Measurements from ENCODE around the gene HMGB2.
A peak's percentile ranks its signal among the peaks of the same experiment; 100 is the strongest.

Gene HMGB2

DNA sequence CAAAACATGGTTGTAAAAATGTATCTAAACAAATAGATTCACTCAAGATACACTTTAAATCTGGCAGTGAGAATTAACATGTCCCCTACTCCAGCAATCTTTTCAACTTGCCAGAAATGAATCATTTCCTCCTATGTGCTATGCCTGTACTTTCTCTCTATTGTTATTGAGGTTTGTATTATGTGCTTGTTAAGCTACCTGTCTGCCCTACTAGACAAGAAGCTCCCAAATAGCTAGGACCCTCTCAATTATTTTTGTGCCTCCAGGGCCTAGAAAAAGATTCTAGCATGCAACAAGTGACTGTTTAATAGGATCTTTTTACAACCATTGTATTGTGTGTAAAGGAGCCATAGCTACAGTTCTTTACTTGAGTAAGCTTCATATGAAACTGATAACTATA lies 33.1 kb upstream of the HMGB2 start:
- H2AFZ ChIP-seq (ENCODE audit: low read length, unreplicated experiment) = no peak overlapping the region
- H3K27ac ChIP-seq (ENCODE audit: low read depth, low read length) = peak overlapping the region; percentile 41

DNA sequence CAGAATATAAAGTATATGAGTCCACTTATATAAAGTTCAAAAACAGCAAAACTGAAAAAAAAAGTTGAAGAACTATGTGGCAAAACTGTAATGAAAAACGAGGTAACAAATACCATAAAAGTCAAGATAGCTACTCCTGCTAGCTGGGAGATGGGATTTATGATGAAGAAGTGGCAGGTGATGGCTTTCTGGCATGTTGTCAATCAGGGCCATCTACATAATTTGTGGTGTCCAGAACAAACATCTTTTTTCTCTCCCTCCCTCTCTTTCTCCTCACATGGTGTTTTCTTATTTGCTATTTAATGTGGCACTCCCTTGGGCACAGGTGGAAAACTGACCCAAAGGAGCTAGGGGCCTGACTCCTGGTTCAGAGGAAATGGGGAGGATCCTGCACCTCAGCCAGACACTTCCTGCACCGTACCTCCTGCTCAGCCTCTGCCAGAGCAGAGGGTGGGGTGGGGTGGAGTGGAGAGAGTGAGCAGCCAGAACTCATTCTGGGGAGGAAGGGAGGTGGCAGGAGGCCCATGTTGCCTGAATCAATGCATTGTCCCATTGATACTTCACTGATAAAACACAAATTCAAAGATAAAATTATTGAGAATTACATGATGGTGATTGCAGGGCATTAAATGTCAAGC lies 31.3 kb upstream of the HMGB2 start:
- peaks cover 13% of the 10 kb centered on the region for H3K79me2 ChIP-seq (ENCODE audit: control insufficient read depth, insufficient read depth, low read length, unreplicated experiment)

More for the DNA sequence above, 33.1 kb upstream of the HMGB2 start:
- Histone ChIP-seq H3K27me3 (ENCODE audit: insufficient read depth, low read length) (no peaks in the 10 kb centered on the region), H3K4me3 (ENCODE audit: low read depth, low read length) (peak overlapping the region; percentile 65), H3K79me2 (ENCODE audit: control insufficient read depth, insufficient read depth, low read length, unreplicated experiment) (peaks cover 25% of the 10 kb centered on the region), H3K36me3 (ENCODE audit: insufficient read depth, low read length) (no peaks in the 10 kb centered on the region), H3K4me1 (ENCODE audit: control insufficient read depth, insufficient read depth, low read length, unreplicated experiment) (peaks cover 14% of the 10 kb centered on the region)

DNA sequence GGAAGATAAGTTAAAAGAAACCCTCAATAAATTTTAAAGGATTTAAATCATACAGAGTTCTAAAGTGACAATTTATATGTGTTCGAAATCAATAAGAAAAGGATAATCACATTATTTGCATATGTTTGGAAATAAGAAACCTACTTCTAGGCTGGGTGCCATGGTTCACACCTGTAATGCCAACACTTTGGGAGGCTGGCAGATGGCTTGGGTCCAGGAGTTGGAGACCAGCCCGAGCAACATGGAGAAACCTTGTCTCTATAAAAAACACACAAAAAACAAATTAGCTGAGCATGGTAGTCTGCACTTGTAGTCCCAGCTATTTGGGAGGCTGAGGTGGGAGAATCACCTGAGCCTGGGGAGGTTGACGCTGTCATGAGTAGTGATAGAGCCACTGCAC lies 28.5 kb upstream of the HMGB2 start:
- no peaks in the 10 kb centered on the region for H3K27me3 ChIP-seq (ENCODE audit: insufficient read depth, low read length)
- peaks cover 14% of the 10 kb centered on the region for H3K4me1 ChIP-seq (ENCODE audit: control insufficient read depth, insufficient read depth, low read length, unreplicated experiment)
- H3K27ac ChIP-seq (ENCODE audit: low read depth, low read length) = no peak overlapping the region
- peaks cover 8% of the 10 kb centered on the region for H3K79me2 ChIP-seq (ENCODE audit: control insufficient read depth, insufficient read depth, low read length, unreplicated experiment)
- no peak overlapping the region for H3K4me3 ChIP-seq (ENCODE audit: low read depth, low read length)
- no peak overlapping the region for H2AFZ ChIP-seq (ENCODE audit: low read length, unreplicated experiment)
- no peaks in the 10 kb centered on the region for H3K36me3 ChIP-seq (ENCODE audit: insufficient read depth, low read length)

More for the DNA sequence above, 31.3 kb upstream of the HMGB2 start:
- Histone ChIP-seq H3K36me3 (ENCODE audit: insufficient read depth, low read length) (no peaks in the 10 kb centered on the region), H3K4me1 (ENCODE audit: control insufficient read depth, insufficient read depth, low read length, unreplicated experiment) (peaks cover 14% of the 10 kb centered on the region), H2AFZ (ENCODE audit: low read length, unreplicated experiment) (no peak overlapping the region), H3K27ac (ENCODE audit: low read depth, low read length) (no peak overlapping the region), H3K4me3 (ENCODE audit: low read depth, low read length) (no peak overlapping the region), H3K27me3 (ENCODE audit: insufficient read depth, low read length) (no peaks in the 10 kb centered on the region)

DNA sequence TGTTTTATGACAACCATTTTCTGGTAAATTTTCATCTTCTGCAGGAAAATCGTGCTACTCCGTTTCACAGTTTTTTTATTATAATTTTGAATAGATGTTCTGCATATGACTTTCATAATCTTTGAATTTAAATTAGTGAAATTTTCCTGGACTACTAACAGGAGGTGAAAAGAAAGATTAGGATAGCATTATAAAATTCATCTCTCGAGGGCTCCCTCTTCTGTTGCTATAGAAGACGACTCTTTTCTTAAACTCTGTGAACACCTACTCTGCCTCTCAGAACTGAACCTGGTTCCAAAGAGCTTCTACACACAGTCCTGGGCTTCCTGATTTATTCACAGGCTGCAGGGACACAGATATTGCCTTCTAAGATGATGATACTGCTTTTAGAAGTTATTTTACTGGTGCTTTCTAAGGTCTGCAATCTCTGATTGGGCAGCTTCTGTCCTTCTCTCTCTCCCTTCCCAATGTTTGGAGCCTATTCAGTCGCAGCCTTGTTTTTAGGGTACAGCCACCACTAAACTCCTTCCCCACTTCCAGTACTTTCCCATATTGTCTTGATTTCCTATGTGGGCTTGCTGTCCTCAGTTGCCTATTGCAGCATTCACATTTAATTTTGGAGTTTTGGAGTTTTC lies 26.5 kb upstream of the HMGB2 start:
- peaks cover 3% of the 10 kb centered on the region for H3K4me1 ChIP-seq (ENCODE audit: control insufficient read depth, insufficient read depth, low read length, unreplicated experiment)
- H3K27ac ChIP-seq (ENCODE audit: low read depth, low read length) = no peak overlapping the region
- no peaks in the 10 kb centered on the region for H3K27me3 ChIP-seq (ENCODE audit: insufficient read depth, low read length)
- H3K4me3 ChIP-seq (ENCODE audit: low read depth, low read length) = no peak overlapping the region
- no peaks in the 10 kb centered on the region for H3K36me3 ChIP-seq (ENCODE audit: insufficient read depth, low read length)
- peaks cover 4% of the 10 kb centered on the region for H3K79me2 ChIP-seq (ENCODE audit: control insufficient read depth, insufficient read depth, low read length, unreplicated experiment)
- no peak overlapping the region for H2AFZ ChIP-seq (ENCODE audit: low read length, unreplicated experiment)

DNA sequence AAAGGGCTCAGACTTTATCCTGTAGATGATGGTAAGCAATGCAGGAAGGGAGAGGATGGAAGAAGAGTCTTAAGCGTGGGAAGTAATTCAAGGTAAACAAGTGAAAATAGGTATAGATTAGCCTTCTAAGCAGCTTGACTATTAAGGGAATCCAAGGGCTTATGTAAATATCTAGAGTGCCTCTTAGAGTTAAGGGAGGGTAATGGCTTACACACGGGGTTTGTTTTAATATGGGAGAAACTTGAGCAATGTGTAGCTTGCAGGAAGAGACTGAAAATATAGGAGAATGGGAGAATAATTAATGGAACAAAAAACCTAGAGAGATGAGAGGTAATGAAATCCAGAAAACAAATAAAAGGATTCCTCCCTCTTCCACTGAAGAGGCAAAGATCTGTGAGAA lies 23.8 kb upstream of the HMGB2 start:
- Histone ChIP-seq H3K27me3 (ENCODE audit: insufficient read depth, low read length) (no peaks in the 10 kb centered on the region), H3K4me3 (ENCODE audit: low read depth, low read length) (no peak overlapping the region), H3K4me1 (ENCODE audit: control insufficient read depth, insufficient read depth, low read length, unreplicated experiment) (no peaks in the 10 kb centered on the region), H3K27ac (ENCODE audit: low read depth, low read length) (no peak overlapping the region), H3K79me2 (ENCODE audit: control insufficient read depth, insufficient read depth, low read length, unreplicated experiment) (no peaks in the 10 kb centered on the region), H2AFZ (ENCODE audit: low read length, unreplicated experiment) (no peak overlapping the region), H3K36me3 (ENCODE audit: insufficient read depth, low read length) (no peaks in the 10 kb centered on the region)

DNA sequence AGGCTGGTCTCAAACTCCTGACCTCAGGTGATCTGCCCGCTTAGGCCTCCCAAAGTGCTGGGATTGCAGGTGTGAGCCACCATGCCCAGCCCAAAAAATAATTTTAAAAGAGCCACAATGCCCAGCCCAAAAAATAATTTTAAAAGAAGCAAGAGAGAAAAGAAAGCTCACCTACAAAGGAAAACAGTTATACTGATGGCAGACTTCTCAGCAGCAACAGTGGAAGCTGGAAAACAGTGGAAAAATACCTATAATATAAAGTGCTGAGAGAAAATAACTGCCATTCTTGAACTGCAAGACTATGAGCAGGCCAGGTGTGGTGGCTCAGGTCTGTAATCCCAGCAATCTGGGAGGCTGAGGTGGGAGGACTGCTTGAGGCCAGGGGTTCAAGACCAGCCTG lies 13.3 kb upstream of the HMGB2 start:
- Histone ChIP-seq H3K36me3 (ENCODE audit: insufficient read depth, low read length) (no peaks in the 10 kb centered on the region), H3K4me1 (ENCODE audit: control insufficient read depth, insufficient read depth, low read length, unreplicated experiment) (peaks cover 17% of the 10 kb centered on the region), H3K4me3 (ENCODE audit: low read depth, low read length) (no peak overlapping the region), H2AFZ (ENCODE audit: low read length, unreplicated experiment) (no peak overlapping the region), H3K27ac (ENCODE audit: low read depth, low read length) (no peak overlapping the region), H3K79me2 (ENCODE audit: control insufficient read depth, insufficient read depth, low read length, unreplicated experiment) (no peaks in the 10 kb centered on the region), H3K27me3 (ENCODE audit: insufficient read depth, low read length) (no peaks in the 10 kb centered on the region)

DNA sequence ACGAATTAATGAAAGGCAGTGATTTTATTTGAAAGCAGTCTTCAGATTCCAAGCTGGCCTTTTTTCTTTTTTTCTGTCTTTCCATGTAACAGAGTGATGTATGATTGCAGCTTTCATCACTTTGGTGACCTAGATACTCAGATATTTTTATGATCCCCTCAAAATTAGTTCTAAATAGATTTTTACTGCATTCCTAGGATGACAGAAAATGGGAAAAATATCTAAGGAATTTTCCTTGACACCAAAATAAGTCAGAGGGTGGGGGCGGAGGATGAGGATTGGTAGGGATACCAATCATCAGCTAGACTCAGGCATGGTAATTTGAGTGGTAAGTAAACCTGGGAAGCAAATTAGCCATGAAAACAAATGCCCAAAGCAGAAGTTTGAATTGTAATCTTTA lies 11.9 kb upstream of the HMGB2 start:
- Histone ChIP-seq H3K79me2 (ENCODE audit: control insufficient read depth, insufficient read depth, low read length, unreplicated experiment) (no peaks in the 10 kb centered on the region), H3K4me3 (ENCODE audit: low read depth, low read length) (peak overlapping the region; percentile 5; the same call in 1 of the 2 replicates), H3K27me3 (ENCODE audit: insufficient read depth, low read length) (no peaks in the 10 kb centered on the region), H2AFZ (ENCODE audit: low read length, unreplicated experiment) (no peak overlapping the region), H3K36me3 (ENCODE audit: insufficient read depth, low read length) (no peaks in the 10 kb centered on the region), H3K4me1 (ENCODE audit: control insufficient read depth, insufficient read depth, low read length, unreplicated experiment) (peaks cover 17% of the 10 kb centered on the region), H3K27ac (ENCODE audit: low read depth, low read length) (no peak overlapping the region)

DNA sequence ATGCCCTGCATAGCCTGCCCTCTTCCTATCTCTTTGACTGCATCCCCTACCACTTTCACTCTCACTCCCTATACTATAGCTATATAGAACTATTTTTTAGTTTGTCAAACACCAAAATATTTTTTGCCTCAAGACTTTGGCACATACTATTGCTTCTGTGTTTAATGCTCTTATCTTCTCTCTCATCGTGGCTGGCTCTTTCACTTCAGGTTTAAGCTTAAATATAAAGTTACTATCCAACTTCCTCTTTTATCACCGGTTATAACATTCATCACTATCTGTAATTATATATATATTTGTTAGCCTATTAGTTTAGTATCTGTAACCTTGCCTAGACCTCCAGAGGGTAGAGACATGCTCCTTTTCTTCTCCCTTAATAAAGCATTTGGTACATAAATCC lies 11.5 kb upstream of the HMGB2 start:
- H2AFZ ChIP-seq (ENCODE audit: low read length, unreplicated experiment) = no peak overlapping the region
- peaks cover 17% of the 10 kb centered on the region for H3K4me1 ChIP-seq (ENCODE audit: control insufficient read depth, insufficient read depth, low read length, unreplicated experiment)
- H3K4me3 ChIP-seq (ENCODE audit: low read depth, low read length) = peak overlapping the region; percentile 4; the same call in 1 of the 2 replicates
- H3K79me2 ChIP-seq (ENCODE audit: control insufficient read depth, insufficient read depth, low read length, unreplicated experiment) = no peaks in the 10 kb centered on the region
- no peaks in the 10 kb centered on the region for H3K36me3 ChIP-seq (ENCODE audit: insufficient read depth, low read length)
- H3K27me3 ChIP-seq (ENCODE audit: insufficient read depth, low read length) = no peaks in the 10 kb centered on the region
- no peak overlapping the region for H3K27ac ChIP-seq (ENCODE audit: low read depth, low read length)

DNA sequence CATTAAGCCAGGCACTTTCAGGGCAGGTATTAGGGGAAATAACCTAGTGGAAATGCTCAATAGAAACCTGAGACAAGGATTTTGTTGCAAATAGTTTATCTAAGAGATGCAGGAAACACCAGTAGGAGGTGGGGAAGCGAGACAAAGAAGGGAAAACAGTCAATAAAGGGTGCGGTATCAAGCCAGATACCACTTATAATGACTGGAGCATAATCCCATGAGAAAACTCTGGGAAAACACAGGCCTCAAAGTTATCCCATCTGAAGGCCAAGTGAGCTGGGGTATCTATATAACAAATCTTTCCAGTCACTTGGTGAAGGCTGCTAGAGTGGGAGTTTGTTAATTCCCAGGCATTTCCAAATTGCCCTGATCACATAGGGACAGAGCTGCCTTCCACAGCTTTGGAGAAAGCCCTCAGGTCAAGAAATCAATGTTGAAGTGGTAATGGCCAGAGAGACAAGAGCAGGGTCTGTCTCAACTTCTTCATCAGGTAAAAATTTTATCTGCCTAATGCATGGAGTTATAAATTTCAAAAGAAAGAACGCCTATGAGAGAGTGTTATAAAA lies 9.8 kb upstream of the HMGB2 start:
- peaks cover 17% of the 10 kb centered on the region for H3K4me1 ChIP-seq (ENCODE audit: control insufficient read depth, insufficient read depth, low read length, unreplicated experiment)
- H3K27me3 ChIP-seq (ENCODE audit: insufficient read depth, low read length) = no peaks in the 10 kb centered on the region
- H3K79me2 ChIP-seq (ENCODE audit: control insufficient read depth, insufficient read depth, low read length, unreplicated experiment) = no peaks in the 10 kb centered on the region
- H3K27ac ChIP-seq (ENCODE audit: low read depth, low read length) = no peak overlapping the region
- no peak overlapping the region for H3K4me3 ChIP-seq (ENCODE audit: low read depth, low read length)
- H3K36me3 ChIP-seq (ENCODE audit: insufficient read depth, low read length) = no peaks in the 10 kb centered on the region
- H2AFZ ChIP-seq (ENCODE audit: low read length, unreplicated experiment) = no peak overlapping the region

DNA sequence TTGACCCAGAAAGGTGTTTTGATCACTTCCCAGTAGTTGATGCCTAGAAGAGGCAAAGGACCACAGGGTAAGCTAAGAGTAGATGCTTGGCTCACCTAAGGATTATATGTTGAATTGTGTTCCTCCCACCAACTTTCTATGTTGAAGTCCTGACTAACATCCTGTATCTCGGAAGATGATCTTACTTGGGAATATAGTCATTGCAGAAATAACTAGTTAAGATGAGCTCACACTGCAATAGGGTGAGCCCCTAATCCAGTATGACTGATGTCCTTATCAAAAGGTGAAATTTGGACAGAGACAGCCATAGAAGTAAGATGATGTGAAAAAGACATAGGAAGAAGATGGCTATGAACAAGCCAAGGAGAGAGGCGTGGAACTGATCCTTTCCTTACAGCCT lies 3.3 kb upstream of the HMGB2 start:
- peak overlapping the region; percentile 5 for H2AFZ ChIP-seq (ENCODE audit: low read length, unreplicated experiment)
- no peak overlapping the region for H3K4me3 ChIP-seq (ENCODE audit: low read depth, low read length)
- no peak overlapping the region for H3K27ac ChIP-seq (ENCODE audit: low read depth, low read length)
- H3K4me1 ChIP-seq (ENCODE audit: control insufficient read depth, insufficient read depth, low read length, unreplicated experiment) = peaks cover 18% of the 10 kb centered on the region
- no peaks in the 10 kb centered on the region for H3K27me3 ChIP-seq (ENCODE audit: insufficient read depth, low read length)
- peaks cover 9% of the 10 kb centered on the region for H3K36me3 ChIP-seq (ENCODE audit: insufficient read depth, low read length)
- peaks cover 28% of the 10 kb centered on the region for H3K79me2 ChIP-seq (ENCODE audit: control insufficient read depth, insufficient read depth, low read length, unreplicated experiment)
